Activated CD4-positive, CD25-positive, alpha-beta regulatory T cell (primary cell): ENCODE results near the gene SLC48A1.

Experiments
- DNase-seq, 4 experiments: peaks; one replicate each; lab custom pipeline; 2025; lab: John Stamatoyannopoulos, UW

Gene SLC48A1

DNA sequence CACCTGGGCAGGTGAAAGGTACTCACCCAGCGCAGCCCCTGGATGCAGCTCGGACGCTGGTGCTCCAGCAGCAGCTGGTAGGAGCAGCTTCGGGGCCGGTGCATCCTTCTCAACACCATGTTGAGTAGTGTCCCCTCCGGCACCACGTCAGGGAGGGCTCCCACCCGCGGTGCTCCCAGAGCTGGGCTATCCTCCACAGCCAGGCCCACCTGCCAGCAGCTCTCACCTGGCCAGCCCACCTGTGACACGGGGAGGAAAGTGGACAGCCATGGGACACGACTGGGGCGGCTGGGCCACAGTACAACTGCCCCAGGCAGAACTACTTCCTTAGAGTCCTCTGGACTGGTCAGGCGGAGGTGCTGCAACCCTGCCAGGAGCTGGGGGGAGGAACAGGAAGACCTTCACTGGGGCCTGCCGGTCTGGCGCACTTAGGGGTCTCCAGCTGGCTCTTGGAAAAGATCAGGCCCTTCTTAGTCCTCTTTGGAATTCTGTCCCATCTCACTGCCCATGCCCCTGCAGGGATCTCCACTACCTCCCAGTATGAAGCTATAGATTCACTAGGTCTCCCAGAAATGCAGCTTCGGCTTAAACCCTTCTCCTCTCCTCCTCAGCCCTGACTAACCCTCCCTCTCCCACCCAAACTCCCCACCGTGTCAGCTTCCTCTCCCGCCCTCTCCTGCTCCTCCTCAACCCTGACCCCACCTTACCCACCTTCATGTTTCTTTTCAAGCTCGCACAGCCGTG, 15.0 kb upstream of the SLC48A1 start:
- no peak for DNase-seq

DNA sequence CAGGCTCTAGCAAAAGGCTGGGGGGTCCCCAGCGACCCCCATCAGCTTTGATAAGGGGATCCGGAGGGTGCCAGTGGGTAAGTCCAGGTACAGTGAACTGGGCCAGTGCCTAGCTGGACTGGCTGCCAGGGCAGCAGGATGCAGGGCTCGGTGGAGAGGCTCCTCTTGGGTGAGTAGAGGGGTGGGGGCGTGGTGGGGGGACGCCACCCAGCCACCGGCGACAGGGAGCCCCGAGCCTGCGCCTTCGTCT, 14.5 kb upstream of the SLC48A1 start:
- no peak for DNase-seq

DNA sequence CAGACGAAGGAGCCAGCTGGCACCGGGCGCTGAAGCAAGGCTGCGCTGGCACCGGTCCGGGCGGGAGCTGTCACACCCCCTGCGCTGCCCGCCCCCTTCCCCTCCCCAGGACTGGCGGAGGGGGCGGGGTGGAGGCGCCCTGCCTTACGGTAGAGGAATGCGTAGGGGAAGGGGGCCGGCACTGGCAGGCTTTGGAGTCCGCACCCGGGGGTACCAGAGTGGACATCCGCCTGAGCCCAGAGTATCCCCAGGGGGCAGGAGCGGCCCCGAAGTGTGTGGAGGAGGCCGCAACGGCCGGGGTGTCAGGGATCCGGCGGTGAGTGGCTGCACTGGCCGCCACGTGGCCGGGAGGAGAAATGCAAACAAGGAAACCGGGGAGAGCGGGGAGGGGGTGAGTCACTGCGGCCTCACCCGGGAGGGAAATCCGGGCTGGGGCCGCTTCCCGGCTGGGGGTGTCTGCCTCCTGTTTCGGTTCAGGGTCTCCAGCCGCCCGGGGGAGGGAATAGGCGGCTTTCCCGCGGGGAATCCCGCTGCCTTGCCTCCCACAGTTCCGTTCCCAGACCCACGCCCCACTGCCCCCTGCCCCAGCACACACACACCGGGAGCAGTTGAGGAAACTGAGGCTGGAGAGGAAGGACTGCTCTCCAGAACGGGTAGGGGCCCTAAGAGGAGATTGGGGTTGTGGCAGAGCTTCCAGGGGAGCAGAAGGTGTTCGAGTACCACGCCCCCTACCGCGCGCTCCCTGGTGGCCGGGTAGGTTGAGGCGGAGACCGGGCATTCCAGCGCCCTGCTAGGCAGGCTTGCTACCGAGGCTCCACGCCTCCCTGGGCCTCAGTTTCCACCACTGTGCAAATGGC, 14.0 kb upstream of the SLC48A1 start, which contains the start of gene RAPGEF3:
Gene RAPGEF3 (minus strand): TSS at position 47 of the 857 bp plus-strand sequence. CDS start 324 bp downstream, outside the sequence.
- DNase-seq, result peak; percentile 22 to 44 (median 37)

DNA sequence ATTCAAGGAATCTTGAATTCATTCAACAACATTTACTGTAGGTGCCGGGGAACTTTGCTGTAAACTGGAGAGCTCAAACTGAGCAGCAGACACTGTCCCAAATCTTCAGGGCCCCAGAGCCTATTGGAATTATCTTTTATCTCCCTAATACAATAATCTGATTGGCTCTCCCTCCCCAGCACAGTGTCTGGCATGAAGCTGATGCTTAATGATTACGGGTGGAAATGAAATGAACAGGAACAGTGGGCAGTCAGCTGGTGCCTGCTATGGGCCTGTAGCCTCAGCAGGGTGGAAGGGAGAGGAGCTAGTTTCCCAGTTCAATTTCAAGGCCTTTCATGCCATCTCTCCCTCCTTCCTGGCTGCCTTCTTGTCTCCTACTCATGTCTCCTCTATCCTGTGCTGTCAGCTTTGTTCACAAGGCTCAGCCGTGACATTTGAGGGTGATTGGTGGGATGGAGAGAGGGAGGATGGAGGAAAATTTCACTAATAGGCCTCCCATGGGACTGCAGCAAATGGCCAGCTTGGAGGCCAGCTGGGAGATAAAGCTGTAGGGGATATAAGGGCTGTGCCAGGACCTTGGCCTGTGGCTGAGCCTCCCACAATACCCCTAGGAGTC, 10.1 kb upstream of the SLC48A1 start:
- no peak for DNase-seq

DNA sequence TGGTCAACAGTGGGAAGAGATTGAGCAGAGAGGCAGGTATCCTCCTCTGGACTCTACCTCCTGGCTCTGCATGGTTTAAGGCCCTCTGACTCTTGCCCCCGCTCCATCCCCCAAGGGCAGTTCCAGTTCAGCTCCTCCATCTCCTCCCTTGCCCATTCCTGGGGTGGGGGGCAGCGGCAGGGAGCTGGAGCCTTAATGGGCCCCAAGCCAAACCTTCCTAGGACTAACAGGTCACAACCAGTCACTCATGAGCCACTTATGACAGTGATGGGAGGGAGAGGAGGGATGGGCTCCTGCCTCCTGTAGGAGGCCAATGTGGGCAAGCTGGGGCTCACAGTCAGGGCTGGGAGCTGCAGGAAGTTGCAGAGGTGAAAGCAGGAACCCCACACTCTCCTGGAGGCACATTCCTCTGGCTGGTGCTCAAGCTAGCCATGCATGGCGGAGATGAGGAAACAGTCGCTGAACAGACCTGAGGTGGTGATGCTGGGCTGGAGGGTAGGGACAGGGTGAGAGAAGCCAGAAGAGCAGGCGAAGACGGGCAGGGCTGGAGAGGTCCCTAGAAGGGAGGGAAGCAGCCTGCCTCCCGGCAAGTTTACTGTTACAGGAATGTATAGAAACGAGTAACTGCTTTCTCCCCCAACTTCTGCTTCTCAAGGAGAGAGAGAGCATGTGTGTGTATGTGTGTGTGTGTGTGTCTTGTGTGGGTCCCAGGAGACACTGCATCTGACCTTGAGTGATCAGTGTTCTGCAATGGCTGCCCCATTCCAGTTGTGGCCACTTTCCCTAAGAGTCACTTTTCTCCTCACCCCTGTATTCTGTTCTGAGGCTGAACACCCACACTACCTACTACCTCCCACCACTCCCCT, 9.3 kb upstream of the SLC48A1 start:
- DNase-seq, result no peak

DNA sequence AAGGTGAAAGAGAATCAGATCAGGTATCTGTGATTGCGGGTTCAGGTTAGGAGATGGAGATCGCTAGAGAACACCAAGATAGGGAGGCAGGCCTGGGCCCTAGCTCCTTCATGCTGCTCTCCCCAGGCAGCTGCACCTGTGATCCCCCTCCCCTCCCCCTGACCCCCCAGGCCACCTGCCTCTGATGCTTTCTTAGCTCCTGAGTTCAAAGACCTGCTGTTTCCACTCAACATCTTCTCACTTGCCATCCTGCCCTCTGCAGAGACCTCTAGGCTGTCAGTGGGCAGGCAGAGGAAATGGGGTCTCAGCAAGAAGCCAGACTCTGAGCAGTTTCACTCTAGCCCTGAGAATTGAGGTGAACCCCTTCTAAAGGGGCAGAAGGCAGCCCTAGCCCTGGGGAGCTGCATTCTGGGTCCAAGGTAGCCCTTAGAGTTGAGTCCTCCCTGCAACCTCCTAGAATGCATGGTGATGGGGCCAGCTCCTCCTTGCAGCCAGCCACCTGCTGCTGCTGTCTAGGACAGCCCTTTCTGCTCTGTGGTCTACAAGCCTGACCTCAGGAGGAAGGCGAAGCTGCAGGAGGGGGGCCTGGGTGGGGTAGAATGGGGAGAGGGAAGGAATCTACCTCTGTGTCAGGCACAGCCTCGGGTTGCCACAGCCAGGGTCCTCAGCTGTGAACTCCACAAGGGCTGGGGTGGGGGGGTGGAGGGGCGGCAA, 6.4 kb upstream of the SLC48A1 start:
- DNase-seq, result no peak

DNA sequence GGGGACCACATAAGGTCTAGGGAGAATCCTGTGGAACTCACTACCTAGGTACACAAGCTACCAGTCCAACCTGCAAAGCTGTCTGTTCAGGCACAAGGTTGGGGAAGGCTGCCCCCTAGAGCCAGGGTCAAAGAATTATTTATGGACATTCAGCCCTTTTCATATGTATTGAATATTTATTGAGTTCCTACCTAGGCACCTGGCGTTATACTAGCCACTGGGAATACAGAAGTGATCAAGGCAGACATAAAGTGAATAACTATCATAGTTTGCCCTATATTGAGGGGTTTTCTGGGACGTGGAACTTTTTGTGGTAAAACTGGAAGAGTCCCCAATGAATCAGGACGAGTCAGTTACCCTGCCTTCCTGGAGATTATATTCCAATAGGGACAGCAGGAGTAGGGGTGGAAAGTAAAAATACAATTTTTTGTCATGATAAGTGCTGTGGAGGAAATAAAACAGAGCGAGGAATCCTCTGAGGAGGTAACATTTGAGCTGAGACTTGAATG, 5.8 kb upstream of the SLC48A1 start:
- peak; percentile 45 to 63 (median 50) for DNase-seq

DNA sequence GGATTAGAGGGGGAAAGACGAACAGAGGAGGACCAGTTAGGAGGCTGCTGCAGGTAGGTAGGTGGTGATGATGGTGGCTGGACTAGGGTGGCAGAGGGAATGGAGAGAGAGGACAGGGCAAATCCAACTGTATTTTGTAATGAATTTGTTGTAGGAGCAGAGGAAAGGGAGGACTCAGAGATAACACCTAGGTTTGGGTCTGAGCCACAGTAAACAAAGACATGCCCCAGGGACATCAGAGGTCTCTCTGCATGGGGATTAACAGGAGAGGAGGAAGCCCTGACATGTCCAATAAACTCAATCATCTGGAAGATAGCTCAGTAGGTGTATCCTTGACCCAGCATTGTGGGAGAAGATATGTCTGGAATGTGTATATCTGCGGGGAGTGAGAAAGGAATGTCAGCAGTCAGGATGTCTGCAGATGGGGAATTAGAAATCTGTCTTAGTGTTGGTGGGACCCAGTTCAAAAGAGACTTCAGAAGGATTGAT, 4.7 kb upstream of the SLC48A1 start:
- no peak for DNase-seq

DNA sequence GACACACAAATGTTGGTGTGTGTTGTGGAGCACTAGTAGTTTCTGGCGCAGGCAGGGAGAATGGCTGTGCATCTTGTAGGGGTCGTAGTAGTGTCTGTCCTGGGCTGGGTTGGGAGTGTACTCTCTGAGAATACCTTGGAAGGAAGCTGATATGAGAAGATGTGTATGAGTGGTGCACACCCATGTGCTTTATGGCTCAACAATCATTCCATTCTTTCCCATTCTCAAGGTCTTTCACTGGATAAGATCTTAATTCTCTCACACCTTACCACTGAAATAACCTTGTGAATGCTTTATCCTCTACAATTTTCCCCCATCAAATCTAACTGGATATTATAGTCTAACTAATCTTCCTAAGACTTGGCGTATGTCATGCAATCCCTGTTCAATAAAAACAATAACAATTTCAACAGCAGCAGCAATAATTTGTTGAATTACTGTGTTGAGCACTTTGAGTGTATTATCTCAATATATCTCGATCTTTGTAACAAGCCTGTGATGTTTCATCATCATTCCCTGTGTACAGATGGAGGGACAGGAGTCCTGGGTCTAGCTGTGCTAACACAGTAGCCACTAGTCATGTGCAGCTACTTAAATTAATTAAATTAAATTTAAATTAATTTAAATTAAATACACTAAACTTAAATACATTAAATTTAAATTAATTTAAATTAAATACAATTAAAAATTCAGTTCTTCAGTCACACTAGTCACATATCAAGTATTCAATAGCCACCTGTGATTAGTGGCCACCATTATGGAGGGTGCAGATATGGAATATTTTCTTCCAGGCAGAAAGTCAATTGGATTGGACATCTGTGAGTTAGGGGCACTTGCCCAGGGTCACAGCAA, 3.6 kb upstream of the SLC48A1 start:
- DNase-seq, result no peak

DNA sequence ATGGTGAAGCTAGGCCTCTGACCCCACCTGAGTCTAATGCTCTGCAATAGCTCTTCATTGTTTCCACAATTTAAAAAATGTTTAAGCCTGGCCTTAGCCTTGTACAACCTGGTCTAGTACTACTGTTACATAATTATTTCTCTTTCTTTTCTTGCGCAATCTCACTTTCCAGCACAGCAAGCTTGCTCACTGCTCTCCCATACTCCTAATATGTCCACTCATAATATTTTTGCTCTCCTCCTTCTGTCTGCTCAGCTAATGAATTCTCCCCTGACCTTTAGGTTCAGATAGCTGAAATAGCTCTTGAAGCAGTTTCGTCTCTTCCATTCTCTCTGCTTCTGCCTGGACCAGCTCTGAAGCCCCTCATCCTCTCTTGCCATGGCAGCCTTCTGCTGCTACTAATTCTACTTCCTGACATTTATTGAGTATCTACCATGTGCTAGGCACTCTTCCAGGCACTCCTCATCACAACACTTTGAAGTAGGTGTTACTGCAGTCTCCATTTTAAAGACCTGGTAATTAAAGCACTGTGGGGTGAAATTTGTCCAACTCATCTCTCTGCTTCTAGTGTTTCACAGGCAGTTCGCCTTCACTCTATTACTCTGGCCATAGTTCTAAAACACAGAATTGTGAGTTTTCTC, 2.8 kb upstream of the SLC48A1 start:
- no peak for DNase-seq

DNA sequence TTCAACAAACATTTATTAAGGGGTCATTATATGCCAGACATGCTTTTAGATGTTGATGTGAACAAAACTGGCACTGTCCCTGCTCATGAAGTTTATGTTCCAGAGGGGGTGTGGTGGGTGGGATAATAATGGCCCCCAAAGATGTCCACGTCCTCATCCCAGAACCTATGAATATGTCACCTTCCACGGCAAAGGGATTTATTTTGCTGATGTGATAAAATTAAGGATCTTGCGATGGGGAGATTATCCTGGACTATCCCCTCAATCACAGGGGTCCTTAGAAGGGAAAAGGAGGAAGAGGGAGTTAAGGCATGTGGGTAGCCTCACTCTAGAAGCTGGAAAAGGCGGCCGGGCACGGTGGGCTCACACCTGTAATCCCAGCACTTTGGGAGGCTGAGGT, 1.7 kb upstream of the SLC48A1 start:
- no peak for DNase-seq

DNA sequence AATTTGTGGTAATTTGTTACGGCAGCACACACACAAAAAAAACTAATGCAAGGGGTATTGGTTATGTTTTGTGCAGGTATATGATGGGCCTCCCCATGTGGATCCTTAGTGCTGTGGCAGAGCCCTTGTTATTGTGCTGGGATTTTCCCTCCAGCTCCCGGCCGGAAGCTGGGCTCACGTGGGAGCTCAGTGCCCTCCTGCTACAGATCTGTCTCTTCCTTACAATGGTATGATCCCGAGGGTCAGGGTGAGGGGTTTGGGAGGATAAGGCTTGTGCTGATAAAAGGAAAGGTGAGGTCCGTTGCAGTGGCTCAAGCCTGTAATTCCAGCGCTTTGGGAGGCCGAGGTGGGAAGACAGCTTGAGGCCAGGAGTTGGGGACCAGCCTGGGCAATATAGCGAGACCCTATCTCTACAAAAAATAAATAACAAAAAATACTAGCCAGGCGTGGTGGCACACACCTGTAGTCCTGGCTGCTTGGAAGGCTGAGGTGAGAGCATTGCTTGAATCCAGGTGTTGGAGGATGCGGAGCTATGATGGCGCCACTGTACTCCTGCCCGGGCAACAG, 861 bp upstream of the SLC48A1 start:
- DNase-seq, result no peak

DNA sequence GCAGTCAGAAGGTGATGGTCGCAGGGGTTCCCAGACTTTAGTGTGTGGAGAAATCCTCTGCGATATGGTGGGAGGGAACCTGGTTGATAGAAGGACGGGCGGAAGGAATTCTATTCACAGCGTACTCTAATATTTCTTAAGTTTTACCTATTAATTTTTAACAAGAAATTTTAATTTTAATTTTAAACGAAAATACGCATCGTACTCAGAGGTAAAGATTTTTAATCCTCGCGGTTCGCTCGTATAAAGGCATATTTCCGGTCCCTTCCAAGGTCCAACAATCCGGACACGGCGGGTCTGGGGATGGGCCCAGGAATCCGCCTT, 338 bp upstream of the SLC48A1 start:
- DNase-seq, result no peak

DNA sequence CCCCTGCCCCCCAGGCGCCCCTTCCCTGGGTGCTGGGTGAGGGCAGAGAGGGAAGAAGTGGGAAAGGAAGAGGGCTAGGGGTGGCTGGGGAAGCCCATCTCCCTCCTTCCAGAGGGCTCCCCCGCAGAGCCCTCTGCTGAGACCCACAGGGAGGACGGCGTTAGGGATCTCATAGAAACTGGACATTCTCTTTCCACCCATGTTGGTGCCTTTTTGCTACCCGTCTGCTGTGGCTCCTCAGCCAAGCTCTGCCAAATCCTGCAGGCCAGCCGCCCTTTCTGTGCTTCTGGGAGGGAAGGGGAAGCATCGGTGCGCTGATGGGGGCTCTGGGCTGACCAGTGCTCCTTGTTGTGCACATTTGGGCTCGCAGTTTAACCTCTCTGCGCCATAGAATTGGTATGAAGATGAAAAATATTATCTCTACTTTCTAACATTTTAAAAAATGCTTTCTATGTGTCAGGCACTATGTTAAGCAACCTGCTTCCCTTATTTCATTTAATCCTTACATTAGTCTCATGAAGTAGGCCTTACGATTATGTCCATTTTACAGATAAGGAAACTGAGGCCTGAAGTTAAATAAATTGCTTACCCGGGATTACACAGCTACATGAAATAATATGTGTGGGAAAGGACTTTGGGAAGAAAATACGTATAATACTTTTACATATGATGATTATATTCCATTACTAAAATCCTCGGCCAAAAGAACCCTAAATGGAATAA, 981 bp downstream of the SLC48A1 start:
- no peak for DNase-seq

DNA sequence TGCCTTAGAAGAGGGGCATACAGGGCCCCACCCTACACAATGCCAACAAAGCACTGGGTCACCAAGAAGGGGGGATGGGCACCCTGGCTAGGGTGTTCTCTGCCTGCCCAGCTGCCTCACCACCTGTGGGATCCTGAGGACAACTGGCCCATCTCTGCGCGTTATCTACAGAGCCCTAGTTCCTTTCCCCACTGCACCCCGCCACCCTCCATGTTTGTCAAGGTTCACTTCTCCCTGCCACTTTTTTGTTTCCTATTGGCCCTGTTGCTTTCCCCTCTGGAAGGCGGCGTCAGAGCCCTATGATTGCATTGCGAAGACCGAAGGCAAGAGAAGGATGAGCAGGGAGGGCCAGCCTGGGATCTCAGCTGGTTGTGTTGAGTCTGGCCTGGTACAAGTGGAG, 1.6 kb downstream of the SLC48A1 start:
- no peak for DNase-seq

DNA sequence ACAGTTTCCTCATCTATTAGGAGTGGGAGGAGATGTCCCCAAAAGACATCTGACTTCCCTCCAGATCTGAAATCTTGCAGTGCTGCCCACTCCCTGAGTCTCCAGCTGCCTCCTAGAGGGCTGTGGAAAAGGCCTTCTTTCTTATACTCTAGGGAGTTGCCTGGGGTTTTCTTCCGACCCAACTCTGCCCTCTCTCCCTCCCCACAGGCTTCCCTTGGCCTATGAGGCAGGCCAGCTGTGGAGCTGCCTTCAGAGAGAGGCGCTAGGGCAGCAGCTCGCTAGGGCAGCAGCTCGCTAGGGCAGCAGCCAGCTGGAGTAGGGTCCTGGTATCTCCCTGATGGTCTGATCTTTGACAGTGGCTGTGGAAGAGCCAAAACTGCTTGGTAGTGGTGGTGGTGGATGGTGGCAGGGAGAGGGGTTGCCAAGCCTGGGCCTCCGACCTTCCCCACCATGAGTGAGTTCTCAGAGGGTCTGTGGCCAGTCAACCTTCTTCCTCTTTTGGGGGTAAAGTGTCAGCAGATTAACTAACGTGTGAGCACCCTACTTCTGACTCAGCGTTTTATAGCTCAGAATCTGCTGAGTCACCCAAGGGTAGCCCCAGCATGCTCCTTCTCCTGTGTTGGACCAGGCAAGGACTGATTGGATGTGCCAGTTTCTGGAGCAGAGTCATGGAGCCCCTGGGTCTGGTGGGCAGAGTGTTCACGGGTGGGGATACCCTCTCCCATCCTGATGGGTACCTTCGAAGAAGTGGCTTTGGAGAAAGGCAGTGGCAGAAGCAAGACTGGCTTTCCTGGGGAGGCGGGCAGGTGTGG, 2.3 kb downstream of the SLC48A1 start:
- no peak for DNase-seq

DNA sequence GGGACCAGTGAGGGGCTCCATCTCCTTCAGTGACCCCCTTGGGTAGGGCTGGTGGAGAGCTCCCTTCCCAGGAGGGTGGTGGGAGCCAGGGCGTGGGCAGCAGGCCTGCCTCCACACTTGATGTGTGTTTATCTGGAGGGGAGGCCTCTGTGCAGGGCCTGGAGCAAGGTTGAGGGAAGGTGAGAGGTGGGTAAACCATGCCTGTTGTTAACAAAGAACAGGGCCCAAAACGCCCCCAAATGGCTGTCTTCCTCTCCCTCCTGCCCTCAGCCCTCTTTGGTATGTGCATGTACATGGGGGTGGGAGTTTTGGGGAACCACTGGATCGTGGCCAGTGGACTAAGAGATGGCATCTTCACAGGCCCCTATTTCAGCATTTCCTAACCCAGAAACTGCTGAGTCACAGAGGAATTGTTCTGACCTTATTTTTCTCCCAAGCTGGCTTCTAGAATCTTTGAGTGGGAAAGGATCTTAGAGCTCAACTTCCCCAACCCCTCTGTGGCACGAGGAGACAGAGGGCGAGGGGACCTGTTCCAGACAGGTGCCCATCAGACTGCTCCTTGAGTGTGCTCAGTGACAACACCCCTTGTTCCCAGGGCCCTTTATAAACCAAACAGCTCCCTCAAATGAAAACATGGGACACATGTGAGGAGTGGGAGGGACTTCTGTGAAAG, 3.6 kb downstream of the SLC48A1 start:
- no peak for DNase-seq
